Lower leg skin (tissue), 4 donors: ENCODE measurements around the gene C11orf86. TPM values are rescaled to one million over a fixed set of nuclear protein-coding genes. Genes with fewer than 3 reads are reported as not detected.

ENCODE experiments used
- DNase-seq, 2 donors: peaks; one replicate each; pipeline ENCODE4 v3.0.0-alpha.2; 2019; ENCODE audit warnings: low spot score in 2 of 2
- H3K4me3 ChIP-seq: fragments of 200-600 bp; sonication (generic); 2 replicates; pipeline ENCODE4 v1.5.1; 2017; ENCODE audit warnings: mild to moderate bottlenecking, low read depth; ENCODE audit not compliant: poor library complexity, severe bottlenecking
- POLR2A ChIP-seq, 2 donors: fragments of 450-650 bp; IDR thresholded peaks; one replicate each; pipeline ENCODE4 v1.6.1; 2016 to 2017; ENCODE audit warnings: antibody characterized with exemption in 2 of 2, mild to moderate bottlenecking in 1 of 2, moderate library complexity in 1 of 2
- WGBS, 2 donors: methylation state at CpG; one replicate each; pipeline ENCODE4 v1.1.5; 2018; 5-methylcytosine and 5-hydroxymethylcytosine counted together
- intact Hi-C: fragments of 100-400 bp; cut with DNase I; formaldehyde crosslinking; loops from one replicate; pipeline ENCODE4 v1.15.0; 2023; ENCODE audit warnings: low total_unique reads
- total RNA-seq, 4 donors: library from RNA; depleted of rRNA; stranded (reverse); fragments of >200 nt; gene quantifications; one replicate each; pipeline ENCODE4 v1.1.0, GENCODE V29; 2016
- TF ChIP-seq, protein P1 (sequence below), 3 donors: fragments of 450-650 bp; IDR thresholded peaks; one replicate each; pipeline ENCODE4 v1.5.1; 2016; ENCODE audit warnings: antibody characterized with exemption in 3 of 3, mild to moderate bottlenecking in 3 of 3, moderate library complexity in 2 of 3

Gene C11orf86
- total RNA-seq, 4 donors from 2014 or later: not detected

DNA sequence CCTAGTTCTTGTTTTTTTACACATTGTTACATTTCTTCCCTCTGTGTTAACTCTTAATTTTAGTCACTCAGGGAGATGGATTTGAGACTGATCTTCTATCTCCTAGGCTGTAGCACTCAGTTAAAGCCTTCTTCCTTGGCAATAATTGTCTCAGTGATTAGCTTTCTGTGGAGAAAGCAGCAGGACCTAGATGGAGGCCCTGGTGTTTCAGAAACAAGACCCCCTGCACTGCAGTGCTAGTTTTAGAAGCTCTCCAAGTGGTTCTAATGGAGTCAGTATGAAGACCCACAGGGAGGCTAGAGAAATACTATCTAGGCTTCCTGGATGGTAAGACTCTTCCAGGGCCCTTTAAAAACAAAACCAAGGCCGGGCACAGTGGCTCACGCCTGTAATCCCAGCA, 12.9 kb upstream of the C11orf86 start:
- no peak for DNase-seq
- 91 to 94% methylated on average over 2 of the region's 2 CpGs for WGBS, 2 donors
- TF ChIP-seq POLR2A (IDR thresholded peaks at IDR 0.05): no peak
- TF ChIP-seq, protein P1, sequence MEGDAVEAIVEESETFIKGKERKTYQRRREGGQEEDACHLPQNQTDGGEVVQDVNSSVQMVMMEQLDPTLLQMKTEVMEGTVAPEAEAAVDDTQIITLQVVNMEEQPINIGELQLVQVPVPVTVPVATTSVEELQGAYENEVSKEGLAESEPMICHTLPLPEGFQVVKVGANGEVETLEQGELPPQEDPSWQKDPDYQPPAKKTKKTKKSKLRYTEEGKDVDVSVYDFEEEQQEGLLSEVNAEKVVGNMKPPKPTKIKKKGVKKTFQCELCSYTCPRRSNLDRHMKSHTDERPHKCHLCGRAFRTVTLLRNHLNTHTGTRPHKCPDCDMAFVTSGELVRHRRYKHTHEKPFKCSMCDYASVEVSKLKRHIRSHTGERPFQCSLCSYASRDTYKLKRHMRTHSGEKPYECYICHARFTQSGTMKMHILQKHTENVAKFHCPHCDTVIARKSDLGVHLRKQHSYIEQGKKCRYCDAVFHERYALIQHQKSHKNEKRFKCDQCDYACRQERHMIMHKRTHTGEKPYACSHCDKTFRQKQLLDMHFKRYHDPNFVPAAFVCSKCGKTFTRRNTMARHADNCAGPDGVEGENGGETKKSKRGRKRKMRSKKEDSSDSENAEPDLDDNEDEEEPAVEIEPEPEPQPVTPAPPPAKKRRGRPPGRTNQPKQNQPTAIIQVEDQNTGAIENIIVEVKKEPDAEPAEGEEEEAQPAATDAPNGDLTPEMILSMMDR (IDR thresholded peaks at IDR 0.05): no peak
- intact Hi-C loops: no loop called here
- no peak overlapping the region for H3K4me3 ChIP-seq

DNA sequence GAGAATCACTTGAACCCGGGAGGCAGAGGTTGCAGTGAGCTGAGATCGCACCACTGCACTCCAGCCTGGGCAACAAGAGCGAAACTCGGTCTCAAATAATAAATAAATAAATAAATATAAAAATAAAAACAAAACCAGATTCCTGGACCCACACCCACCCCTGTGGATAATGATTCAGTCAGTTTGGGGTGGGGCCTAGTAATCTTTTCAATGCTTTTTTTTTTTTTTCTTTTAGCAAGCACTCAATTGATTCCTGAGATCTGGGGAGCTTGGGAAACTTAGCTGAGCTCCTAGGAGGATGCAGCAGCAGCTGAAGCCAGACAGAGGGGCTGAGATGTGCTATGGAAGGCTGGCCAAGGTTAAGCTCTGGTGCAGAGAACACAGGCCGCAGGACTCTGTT, 12.3 kb upstream of the C11orf86 start:
- TF ChIP-seq POLR2A (IDR thresholded peaks at IDR 0.05): no peak
- TF ChIP-seq, protein P1 (IDR thresholded peaks at IDR 0.05): no peak
- no peak overlapping the region for H3K4me3 ChIP-seq
- WGBS, 2 donors: 75% methylated on average over 5 of the region's 5 CpGs
- intact Hi-C loops: no loop called here
- no peak for DNase-seq

DNA sequence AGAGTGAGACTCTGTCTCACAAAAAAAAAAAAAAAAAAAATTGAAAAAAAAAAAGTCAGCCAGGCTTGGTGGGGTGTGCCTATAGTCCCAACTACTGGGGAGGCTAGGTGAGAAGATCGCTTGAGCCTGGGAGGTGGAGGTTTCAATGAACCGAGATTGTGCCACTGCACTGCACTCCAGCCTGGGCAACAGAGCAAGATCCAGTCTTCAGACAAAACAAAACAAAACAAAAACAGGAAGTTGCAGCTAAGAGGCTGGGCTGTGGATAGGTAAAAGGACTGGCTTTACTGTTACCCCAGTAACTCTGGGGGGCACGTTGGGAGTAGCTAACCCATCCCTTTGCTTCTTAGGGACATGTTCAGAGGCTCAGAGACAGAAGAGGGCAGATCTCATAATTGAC, 10.6 kb upstream of the C11orf86 start:
- DNase-seq: no peak
- TF ChIP-seq POLR2A (IDR thresholded peaks at IDR 0.05): no peak
- TF ChIP-seq, protein P1 (IDR thresholded peaks at IDR 0.05): no peak
- H3K4me3 ChIP-seq: no peak overlapping the region
- 80 to 82% methylated on average over 3 of the region's 3 CpGs for WGBS, 2 donors
- intact Hi-C loops: no loop called here

DNA sequence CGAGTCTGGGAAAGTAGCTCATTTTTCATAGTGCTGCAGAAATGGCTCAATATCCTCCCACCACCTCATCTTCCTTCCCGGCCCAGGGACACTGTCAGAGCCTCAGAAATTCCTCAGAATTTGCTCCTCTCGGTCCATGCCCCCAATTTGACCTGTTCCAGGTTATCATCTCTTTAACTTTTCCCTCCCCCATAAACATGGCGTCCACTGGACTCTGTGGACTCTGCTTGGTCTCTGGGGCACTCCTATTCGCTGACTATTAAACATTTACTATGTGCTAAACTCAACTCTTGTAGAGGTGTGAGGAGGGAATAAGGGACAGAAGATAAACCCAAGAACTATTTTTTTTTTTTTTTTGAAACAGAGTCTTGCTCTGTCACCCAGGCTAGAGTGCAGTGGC, 8.8 kb upstream of the C11orf86 start:
- no peak for TF ChIP-seq POLR2A (IDR thresholded peaks at IDR 0.05)
- TF ChIP-seq, protein P1 (IDR thresholded peaks at IDR 0.05): no peak
- 90 to 92% methylated on average over 5 of the region's 5 CpGs for WGBS, 2 donors
- intact Hi-C loops: no loop called here
- H3K4me3 ChIP-seq: no peak overlapping the region
- no peak for DNase-seq

- intact Hi-C loops: no loop called here
Measured at GRCh38 chr11:66967670-66968425, 7.3 kb upstream of the C11orf86 start.

More at GRCh38 chr11:66967670-66968425, 7.3 kb upstream of the C11orf86 start:
- TF ChIP-seq POLR2A (IDR thresholded peaks at IDR 0.05): no peak
- TF ChIP-seq, protein P1 (IDR thresholded peaks at IDR 0.05): no peak
- WGBS, 2 donors: 58 to 75% methylated on average over 5 of the region's 5 CpGs
- H3K4me3 ChIP-seq: no peak overlapping the region
- DNase-seq: peak in 1 of 2 donors; percentile 33
